ENCODE measurements around the gene LRMDA. TPM values are rescaled to one million over a fixed set of nuclear protein-coding genes. Genes with fewer than 3 reads are reported as not detected.

LRMDA gene
- total RNA-seq, 1 experiment from 2014 or later, result 4.8 TPM

DNA sequence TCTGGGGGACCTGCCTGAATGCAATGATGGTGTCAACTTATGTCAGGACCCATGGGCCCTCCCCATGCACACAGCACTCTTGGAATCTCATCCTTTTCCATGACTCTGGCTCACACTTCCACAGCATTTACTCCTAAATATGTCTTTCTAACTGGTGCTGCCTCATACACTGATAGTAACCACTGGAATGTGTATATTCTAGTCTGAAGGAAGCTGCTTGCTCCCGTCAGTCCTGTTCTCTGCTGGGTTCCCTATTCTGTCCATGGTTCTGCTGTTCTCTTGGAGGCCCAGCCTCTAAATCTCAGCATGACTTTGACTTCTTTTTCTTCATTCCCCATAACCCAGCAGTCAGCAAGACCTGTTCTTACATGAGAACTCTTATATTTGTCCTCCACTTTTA lies 1151.1 kb downstream of the LRMDA start:
- DNase-seq (ENCODE audit: low read depth, low spot score), result no peak
- no TSS peak for BruUV-seq (replicated peaks)
- H2AFZ ChIP-seq (ENCODE audit: low read depth, low read length, poor library complexity, severe bottlenecking), result no peak overlapping the region
- no peak overlapping the region for H3K4me3 ChIP-seq (replicated peaks in 1 of 2; ENCODE audit: low read depth in 1 of 2, low read length in 2 of 2)
- no peak for ATAC-seq
- RAD21 ChIA-PET (ENCODE audit: low non-redundant PET in 1 of 2, low total read pairs in 2 of 2, uncharacterized antibody in 2 of 2, unreplicated experiment in 2 of 2), result no interaction called here
- H3K27ac ChIP-seq (ENCODE audit: low read depth, low read length), result no peak overlapping the region
- no peaks in the 10 kb centered on the region for H3K9me3 ChIP-seq (ENCODE audit: control insufficient read depth in 1 of 2, insufficient read depth in 1 of 2, low read depth in 1 of 2, low read length in 2 of 2)
- CTCF ChIA-PET, result no interaction called here
- no peaks in the 10 kb centered on the region for H3K4me1 ChIP-seq (ENCODE audit: control insufficient read depth in 1 of 2, insufficient read depth in 2 of 2, low read length in 2 of 2)
- H3K36me3 ChIP-seq (ENCODE audit: control insufficient read depth in 1 of 2, insufficient read depth in 2 of 2, low read length in 2 of 2), result no peaks in the 10 kb centered on the region
- no peak for TF ChIP-seq ELF1 (IDR thresholded peaks at IDR 0.05; ENCODE audit: borderline replicate concordance, low read depth)
- TF ChIP-seq ZNF274 (IDR thresholded peaks at IDR 0.05; ENCODE audit: low read depth, low read length), result no peak
- TF ChIP-seq RAD21 (IDR thresholded peaks at IDR 0.05; ENCODE audit: low read depth), result no peak
- no peak for TF ChIP-seq ZFX (IDR thresholded peaks at IDR 0.05)
- no peak for TF ChIP-seq EZH2 (IDR thresholded peaks at IDR 0.05)
- TF ChIP-seq SP1 (IDR thresholded peaks at IDR 0.05; ENCODE audit: low read depth), result no peak
- TF ChIP-seq REST (IDR thresholded peaks at IDR 0.05; ENCODE audit: low read depth), result no peak
- no peak for TF ChIP-seq EGR1 (IDR thresholded peaks at IDR 0.05; ENCODE audit: low read depth)
- TF ChIP-seq, protein P1, sequence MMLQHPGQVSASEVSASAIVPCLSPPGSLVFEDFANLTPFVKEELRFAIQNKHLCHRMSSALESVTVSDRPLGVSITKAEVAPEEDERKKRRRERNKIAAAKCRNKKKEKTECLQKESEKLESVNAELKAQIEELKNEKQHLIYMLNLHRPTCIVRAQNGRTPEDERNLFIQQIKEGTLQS (IDR thresholded peaks at IDR 0.05), result no peak
- no peak for TF ChIP-seq JUND (IDR thresholded peaks at IDR 0.05)
- TF ChIP-seq, protein P2, sequence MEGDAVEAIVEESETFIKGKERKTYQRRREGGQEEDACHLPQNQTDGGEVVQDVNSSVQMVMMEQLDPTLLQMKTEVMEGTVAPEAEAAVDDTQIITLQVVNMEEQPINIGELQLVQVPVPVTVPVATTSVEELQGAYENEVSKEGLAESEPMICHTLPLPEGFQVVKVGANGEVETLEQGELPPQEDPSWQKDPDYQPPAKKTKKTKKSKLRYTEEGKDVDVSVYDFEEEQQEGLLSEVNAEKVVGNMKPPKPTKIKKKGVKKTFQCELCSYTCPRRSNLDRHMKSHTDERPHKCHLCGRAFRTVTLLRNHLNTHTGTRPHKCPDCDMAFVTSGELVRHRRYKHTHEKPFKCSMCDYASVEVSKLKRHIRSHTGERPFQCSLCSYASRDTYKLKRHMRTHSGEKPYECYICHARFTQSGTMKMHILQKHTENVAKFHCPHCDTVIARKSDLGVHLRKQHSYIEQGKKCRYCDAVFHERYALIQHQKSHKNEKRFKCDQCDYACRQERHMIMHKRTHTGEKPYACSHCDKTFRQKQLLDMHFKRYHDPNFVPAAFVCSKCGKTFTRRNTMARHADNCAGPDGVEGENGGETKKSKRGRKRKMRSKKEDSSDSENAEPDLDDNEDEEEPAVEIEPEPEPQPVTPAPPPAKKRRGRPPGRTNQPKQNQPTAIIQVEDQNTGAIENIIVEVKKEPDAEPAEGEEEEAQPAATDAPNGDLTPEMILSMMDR (IDR thresholded peaks at IDR 0.05 in 2 of 3, conservative IDR thresholded peaks at IDR 0.05 in 1 of 3; ENCODE audit: borderline replicate concordance in 1 of 3, insufficient read depth in 1 of 3, low read depth in 2 of 3, low read length in 2 of 3), result no peak
- TF ChIP-seq, protein P3, sequence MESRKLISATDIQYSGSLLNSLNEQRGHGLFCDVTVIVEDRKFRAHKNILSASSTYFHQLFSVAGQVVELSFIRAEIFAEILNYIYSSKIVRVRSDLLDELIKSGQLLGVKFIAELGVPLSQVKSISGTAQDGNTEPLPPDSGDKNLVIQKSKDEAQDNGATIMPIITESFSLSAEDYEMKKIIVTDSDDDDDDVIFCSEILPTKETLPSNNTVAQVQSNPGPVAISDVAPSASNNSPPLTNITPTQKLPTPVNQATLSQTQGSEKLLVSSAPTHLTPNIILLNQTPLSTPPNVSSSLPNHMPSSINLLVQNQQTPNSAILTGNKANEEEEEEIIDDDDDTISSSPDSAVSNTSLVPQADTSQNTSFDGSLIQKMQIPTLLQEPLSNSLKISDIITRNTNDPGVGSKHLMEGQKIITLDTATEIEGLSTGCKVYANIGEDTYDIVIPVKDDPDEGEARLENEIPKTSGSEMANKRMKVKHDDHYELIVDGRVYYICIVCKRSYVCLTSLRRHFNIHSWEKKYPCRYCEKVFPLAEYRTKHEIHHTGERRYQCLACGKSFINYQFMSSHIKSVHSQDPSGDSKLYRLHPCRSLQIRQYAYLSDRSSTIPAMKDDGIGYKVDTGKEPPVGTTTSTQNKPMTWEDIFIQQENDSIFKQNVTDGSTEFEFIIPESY (IDR thresholded peaks at IDR 0.05; ENCODE audit: extremely low read depth, insufficient replicate concordance, low read length), result no peak
- TF ChIP-seq MAX (IDR thresholded peaks at IDR 0.05), result no peak
- no peak for TF ChIP-seq TCF7L2 (IDR thresholded peaks at IDR 0.05; ENCODE audit: borderline replicate concordance, extremely low read depth, insufficient read depth, insufficient read length)
- TF ChIP-seq SRF (IDR thresholded peaks at IDR 0.05; ENCODE audit: low read depth), result no peak
- no peak for TF ChIP-seq POLR2A (IDR thresholded peaks at IDR 0.05; ENCODE audit: borderline replicate concordance, extremely low read depth, insufficient read depth, insufficient read length)
- TF ChIP-seq CBX3 (IDR thresholded peaks at IDR 0.05; ENCODE audit: low read depth), result no peak
- TF ChIP-seq YY1 (IDR thresholded peaks at IDR 0.05; ENCODE audit: extremely low read depth, insufficient replicate concordance, low read depth, low read length), result no peak
- no peak for TF ChIP-seq CEBPB (IDR thresholded peaks at IDR 0.05; ENCODE audit: low read depth)
- no peak for TF ChIP-seq SIN3A (IDR thresholded peaks at IDR 0.05; ENCODE audit: low read depth)
- H3K9ac ChIP-seq (ENCODE audit: low read length), result no peak overlapping the region
- H3K79me2 ChIP-seq (ENCODE audit: insufficient read depth, low read length), result no peaks in the 10 kb centered on the region
- intact Hi-C loops (cut with micrococcal nuclease), result no loop called here
- H4K20me1 ChIP-seq (ENCODE audit: insufficient read depth), result no peaks in the 10 kb centered on the region
- H3K27me3 ChIP-seq (ENCODE audit: insufficient read depth, low read length), result no peaks in the 10 kb centered on the region
- no peaks in the 10 kb centered on the region for H3K9me2 ChIP-seq (ENCODE audit: insufficient read depth)
- POLR2A ChIA-PET, result no interaction called here
- H3K4me2 ChIP-seq (ENCODE audit: low read length), result no peak overlapping the region

Measured in HCT116 (cell line).